ENCODE results near the gene ATP8B4.

Gene ATP8B4

GRCh38 chr15:49919034-49919433, 200.0 kb downstream of the ATP8B4 start:
- DNase-seq: no peak

- no peak for DNase-seq
Measured at GRCh38 chr15:49918121-49918520, 200.9 kb downstream of the ATP8B4 start.

GRCh38 chr15:49916998-49917397, 202.0 kb downstream of the ATP8B4 start:
- DNase-seq: no peak

- DNase-seq: no peak
Measured at GRCh38 chr15:49915822-49916221, 203.2 kb downstream of the ATP8B4 start.

- DNase-seq: no peak
Measured at GRCh38 chr15:49908933-49909295, 210.1 kb downstream of the ATP8B4 start.

- no peak for DNase-seq
Measured at GRCh38 chr15:49908236-49908932, 210.6 kb downstream of the ATP8B4 start.

- no peak for DNase-seq
Measured at GRCh38 chr15:49906966-49907365, 212.1 kb downstream of the ATP8B4 start.

- no peak for DNase-seq
Measured at GRCh38 chr15:49905221-49905620, 213.8 kb downstream of the ATP8B4 start.

GRCh38 chr15:49904296-49904695, 214.7 kb downstream of the ATP8B4 start:
- DNase-seq: no peak

GRCh38 chr15:49902685-49903501, 216.1 kb downstream of the ATP8B4 start:
- no peak for DNase-seq

- DNase-seq: no peak
Measured at GRCh38 chr15:49901996-49902684, 216.9 kb downstream of the ATP8B4 start.

- DNase-seq: no peak
Measured at GRCh38 chr15:49901321-49901720, 217.7 kb downstream of the ATP8B4 start.

GRCh38 chr15:49900903-49901235, 218.2 kb downstream of the ATP8B4 start:
- DNase-seq: no peak

- DNase-seq: no peak
Measured at GRCh38 chr15:49900006-49900902, 218.8 kb downstream of the ATP8B4 start.

GRCh38 chr15:49898575-49899283, 220.3 kb downstream of the ATP8B4 start:
- no peak for DNase-seq

GRCh38 chr15:49898097-49898496, 220.9 kb downstream of the ATP8B4 start:
- DNase-seq: no peak

- no peak for DNase-seq
Measured at GRCh38 chr15:49895347-49896223, 223.4 kb downstream of the ATP8B4 start.

- DNase-seq: no peak
Measured at GRCh38 chr15:49890689-49891088, 228.3 kb downstream of the ATP8B4 start.

- DNase-seq: no peak
Measured at GRCh38 chr15:49889536-49889935, 229.5 kb downstream of the ATP8B4 start.

GRCh38 chr15:49888734-49889133, 230.3 kb downstream of the ATP8B4 start:
- DNase-seq: no peak

GRCh38 chr15:49888323-49888693, 230.7 kb downstream of the ATP8B4 start:
- DNase-seq: no peak
